HG03521 (cell line): Measurements from ENCODE around the gene ZFAND3.

Source experiments
- ATAC-seq: cut with Tn5 transposase; IDR thresholded peaks from one replicate; pipeline ENCODE4 v1.9.1; 2021; ENCODE audit warnings: mild to moderate bottlenecking, moderate library complexity; ENCODE audit not compliant: unreplicated experiment

ZFAND3 gene, protein sequence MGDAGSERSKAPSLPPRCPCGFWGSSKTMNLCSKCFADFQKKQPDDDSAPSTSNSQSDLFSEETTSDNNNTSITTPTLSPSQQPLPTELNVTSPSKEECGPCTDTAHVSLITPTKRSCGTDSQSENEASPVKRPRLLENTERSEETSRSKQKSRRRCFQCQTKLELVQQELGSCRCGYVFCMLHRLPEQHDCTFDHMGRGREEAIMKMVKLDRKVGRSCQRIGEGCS

DNA sequence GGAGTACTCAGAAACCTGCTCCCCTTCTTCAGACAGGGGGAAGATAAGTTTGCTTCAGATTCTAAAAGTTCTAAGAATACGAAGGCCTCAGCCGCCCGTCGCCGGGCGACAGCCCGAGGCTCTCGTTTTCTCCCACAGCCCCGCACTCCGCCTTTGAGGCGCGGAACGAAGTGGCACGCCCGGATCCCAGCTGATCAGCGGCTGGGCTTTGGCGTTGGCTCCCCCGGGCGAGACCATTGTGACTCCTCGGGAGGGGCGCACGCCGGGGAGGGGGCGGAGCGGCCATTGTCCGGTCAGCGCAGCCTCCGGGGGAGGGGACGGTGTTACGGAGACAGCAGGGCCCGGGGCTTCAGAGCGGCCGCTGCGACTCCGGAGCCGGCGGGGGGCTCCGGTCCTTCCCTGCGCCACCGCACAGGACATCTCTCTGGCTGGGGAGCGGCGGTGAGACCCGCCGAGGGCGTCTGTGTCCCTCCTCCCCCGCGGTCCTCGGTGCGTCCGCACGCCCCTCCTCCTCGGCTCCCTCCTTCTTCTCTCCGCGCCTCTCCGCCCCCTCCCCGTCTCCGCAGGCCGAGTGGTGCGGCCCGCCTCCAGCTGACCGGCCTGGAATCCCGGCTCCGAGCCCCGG lies at the start of gene ZFAND3:
TSS of gene ZFAND3 (plus strand) at position 551 of the 625 bp plus-strand sequence. CDS start 219 bp downstream, outside the sequence.
- ATAC-seq, result peak; percentile 81

DNA sequence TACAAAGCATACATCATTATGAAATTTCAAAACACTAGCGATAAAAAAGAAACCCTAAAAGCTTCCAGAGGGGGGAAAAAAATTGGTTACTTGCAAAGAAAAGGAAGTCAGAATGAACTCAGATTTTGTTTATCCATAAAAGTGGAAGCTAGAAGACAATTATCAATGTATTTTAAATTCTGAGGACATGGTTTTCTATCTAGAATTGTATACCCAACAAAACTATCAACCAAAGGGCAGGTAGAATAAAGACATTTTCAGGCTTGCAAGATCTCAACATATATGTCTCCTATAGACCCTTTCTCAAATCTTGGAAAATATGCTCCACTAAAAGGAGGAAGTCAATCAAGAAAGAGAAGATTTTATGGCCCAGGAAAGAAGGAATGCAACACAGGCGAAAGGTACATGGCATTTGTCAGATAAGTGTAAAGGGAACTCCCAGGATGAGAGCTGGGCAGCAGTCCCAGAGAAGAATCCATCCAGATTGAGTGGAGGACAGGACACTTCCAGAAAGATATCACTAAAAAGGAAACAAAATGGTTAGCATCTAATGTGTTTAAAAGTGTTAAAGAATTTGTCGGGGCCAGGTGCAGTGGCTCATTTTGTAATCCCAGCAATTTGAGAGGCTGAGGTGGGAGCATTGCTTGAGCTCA lies 45.4 kb upstream of the ZFAND3 start:
- ATAC-seq, result no peak

DNA sequence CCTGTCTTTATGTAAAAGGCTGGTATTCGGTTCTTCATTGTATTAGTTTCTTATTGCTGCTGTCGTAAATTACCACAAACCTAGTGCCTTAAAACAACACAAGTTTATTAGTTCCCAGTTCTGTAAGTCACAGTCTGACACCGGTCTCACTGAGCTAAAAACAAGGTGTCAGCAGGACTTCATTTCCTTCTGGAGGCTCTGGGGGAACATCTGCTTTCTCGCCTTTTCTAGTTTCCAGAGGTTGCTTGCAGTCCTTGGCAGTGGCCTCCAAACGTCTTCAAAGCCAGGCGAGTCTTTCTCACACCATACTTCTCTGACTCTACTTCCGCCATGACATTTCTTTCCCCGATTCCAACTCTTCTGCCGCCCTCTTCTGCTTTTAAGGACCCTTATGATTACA lies 43.0 kb upstream of the ZFAND3 start:
- ATAC-seq, result no peak

DNA sequence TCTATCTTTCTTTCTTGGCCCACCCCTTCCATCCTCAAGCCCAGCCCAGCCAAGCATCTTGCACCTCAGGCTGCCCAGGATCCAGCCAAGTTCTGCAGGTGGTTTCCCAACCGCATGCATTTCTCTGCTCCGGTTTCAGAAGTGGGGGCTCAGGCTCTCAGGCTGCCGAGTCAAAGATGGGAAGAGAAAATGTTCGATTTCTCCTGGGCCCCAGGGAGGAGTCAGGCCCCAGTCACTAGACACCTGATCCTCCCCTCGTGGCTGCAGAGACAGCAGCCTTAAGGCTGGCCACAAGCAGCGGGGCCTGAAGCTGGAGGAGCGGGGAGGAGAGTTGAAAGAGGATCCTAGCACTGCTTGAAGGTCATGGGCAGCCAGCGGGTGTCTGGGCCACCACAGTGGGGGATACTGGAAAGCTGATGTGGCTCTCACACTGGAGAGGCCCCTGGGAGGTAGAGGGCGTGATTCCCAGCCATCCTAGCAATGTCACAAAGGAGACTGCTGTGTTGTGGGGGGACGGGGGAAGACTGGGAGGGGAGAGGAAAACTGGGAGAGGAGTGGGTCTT lies 42.2 kb upstream of the ZFAND3 start:
- ATAC-seq, result no peak

DNA sequence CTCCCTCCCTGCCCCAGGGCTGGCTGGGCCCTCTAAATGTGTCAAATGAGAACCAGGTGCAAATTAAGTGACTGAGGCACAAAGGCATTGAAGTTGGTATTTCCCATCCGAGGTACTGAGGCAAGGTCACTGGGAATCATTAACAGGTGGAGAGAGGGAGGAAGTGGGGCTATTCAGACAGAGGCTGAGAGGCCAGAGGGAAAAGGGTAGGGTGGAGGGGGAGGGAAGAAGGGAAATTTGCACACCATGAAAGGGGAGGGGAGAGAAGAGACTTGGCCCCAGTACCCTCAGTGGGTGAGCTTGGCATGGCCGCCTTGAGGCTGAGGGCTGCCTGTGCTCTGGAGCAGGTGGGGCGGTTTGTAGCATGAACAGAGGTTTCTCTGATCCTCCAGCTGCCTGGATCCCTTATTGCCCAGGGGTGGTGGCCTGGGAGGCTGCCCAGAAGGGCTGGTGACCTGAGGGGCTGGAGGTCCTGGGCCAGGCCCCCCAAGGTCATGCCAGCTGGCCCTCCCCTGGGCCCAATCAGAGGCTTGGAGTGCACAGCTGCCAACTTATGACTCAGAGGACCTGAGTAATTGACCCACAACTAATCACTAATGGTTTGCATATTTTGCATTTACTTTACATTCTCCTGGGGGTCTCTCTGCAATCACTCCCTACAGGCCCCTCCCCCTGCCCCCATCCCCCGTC lies 40.3 kb upstream of the ZFAND3 start:
- no peak for ATAC-seq

DNA sequence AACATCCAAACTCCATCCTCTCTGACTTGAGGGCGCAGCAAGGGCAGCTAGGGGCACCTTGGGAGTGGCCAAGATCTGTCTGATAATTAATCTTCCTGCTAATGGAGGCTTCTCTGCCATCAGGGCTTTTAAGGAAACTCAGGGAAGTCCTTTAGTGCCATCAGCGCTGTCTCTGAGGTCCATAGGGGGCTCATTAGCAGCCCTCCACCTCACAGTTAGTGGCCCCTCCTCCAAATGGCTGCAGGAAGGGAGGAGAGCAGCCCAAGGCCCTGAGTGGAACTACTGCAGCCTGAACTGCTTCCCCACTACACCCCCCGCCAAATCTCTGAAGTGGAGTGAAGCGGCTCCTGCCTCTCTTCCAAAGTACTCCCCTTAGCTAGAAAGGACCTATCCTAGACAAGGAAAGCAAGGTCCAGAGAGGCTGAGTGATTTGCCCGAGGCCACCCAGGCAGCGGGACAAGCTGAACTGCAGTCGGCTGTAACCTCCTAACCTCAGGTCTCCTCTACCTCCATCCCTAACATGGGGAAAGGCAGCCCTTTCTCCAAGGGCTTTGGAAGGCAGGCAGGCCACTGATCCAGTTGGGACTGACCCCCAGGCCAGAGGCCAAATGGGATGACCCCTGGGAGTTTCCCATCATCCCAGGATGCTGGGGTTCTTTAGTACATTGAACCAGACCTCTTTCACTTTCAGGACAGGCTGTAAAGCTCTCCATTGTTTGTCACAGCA lies 39.5 kb upstream of the ZFAND3 start:
- ATAC-seq, result no peak

DNA sequence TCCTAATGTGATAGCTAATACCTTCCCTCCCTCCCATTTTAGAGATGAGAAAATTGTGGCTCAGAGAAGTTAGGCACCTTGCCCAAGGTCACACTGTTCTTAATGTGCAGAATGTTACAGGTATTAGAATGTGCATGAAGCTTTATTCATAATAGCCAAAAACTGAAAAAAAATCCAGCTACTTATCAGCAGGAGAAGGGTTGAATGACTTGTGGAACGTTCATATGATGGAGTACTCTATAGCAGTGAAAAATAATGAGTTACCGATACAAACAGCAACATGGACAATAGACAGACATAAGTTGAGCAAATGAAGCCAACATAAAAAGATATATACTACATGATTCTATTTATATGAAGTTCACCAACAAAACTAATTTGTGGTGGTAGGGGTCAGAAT lies 37.7 kb upstream of the ZFAND3 start:
- no peak for ATAC-seq

DNA sequence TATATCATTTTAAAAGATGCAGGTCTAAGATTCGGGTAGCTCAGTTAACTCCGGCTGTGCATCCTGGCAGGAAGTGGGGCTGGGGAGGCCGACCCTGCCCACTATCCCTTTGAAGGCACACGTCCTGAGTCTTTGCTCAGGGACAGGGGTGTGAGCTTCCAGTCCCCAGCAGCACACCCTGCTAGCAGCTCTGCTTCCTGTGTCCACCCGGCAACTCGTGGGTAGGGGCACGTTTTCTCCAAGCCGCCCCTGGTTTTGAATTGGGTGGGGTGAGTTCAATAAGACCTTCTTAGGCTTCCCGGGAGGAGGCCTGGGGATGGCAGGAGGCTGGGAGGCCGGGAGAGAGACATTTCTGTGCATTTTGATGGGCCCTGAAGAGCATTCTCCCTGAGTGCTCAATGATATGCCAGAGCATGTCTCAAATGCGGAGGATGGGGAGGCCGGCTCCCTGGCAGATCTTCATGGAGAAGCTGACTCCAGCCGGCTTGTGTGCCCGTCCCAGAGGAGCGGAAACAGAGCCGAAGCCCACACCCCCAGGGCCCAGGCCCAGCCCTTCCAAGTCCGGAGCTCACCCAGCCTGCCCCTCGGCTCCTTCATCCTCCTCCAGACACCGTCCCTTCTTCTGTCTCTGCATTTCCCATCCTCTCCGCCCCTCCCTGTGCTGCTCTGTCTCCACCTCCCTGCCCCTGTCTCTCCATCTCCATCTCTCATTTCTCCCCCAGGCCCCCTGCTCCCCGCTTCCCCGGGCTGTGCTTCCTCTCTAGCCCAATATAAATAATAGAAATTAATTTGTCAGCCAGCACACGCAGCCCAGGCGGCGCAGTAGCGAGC lies 36.3 kb upstream of the ZFAND3 start:
- no peak for ATAC-seq

DNA sequence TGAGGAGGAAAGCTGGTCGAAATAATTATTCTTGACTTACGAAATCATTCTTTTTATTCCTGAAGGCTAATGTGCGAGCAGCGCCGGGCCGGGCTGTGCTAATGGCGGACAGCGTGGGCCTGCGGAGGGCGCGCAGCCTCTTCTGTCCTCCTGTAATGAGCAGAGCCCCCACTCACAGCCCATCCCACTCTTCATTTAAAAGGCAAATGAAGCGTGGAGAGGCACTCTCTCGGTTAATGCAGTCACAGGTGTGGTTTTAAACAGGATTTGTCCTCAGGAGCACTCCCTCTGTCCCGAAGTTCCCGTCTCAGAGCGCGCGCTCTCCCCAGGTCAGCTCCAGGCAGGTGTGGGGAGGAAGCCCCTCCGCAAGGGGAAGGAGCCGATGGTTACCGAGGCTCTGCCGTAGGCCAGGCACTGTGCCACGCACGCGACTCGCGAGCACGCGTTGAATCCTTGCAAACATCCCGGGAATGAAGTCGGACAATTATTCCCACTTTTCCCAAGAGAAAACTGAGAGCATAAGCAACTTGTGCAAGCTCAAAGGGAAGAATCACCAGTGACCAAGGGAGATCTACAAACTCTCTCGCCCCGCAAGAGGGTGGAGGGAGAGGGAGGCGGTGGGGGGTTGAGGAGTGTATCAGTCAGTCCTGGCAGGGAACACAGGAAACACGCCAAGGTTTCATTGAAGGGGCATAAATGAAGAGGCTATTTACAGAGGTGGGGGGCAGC lies 35.5 kb upstream of the ZFAND3 start:
- ATAC-seq, result no peak

DNA sequence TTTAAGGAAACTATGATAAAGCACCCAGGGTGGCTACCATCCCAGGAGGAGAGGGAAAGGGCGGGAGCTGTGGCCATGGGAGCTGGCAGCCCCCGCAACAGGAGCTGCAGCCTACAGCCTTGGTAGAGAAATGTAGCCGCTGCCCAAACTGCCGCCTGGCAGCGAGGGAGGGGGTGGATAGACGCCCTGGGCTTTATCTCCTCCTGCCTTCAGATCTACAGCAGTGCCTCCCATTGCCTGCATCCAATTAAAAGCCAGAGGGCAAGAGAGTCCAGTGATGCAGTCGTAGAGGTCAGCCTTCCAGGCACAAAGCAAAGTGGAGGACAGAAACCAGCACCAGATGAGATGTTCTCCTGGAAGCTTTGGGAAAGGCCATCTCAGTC lies 35.0 kb upstream of the ZFAND3 start:
- ATAC-seq, result no peak

DNA sequence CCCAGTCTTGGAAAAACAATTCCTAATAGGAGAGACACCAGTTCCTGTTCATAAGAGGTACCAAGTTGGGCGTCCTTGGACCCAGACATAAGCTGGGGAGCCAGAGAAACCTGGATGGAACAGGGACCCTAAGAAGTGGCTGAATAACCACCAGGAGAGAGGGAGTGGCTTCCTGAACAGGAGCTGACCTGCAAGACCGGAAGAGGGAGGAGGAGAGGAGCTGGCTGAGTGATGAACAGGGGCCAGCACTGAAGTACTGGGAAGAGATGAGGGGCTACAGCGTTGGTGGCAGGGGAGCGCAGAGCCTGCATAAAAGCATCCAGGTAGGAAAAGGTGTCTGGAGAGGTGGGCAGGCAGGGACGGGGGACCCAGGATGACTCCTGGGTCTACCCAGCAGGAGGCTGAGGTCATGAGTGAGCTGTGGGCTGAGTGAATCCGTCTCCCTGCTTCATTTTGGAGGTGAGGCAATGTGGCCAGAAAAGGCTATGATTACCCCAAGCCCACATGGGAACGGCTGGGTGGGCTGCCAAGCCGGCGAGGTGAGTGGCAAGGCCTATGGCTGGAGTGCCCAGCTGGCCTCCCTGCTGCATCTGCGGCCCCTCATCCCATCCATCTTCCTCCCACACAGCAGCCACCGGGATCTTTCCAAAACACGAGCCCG lies 34.4 kb upstream of the ZFAND3 start:
- ATAC-seq, result no peak

DNA sequence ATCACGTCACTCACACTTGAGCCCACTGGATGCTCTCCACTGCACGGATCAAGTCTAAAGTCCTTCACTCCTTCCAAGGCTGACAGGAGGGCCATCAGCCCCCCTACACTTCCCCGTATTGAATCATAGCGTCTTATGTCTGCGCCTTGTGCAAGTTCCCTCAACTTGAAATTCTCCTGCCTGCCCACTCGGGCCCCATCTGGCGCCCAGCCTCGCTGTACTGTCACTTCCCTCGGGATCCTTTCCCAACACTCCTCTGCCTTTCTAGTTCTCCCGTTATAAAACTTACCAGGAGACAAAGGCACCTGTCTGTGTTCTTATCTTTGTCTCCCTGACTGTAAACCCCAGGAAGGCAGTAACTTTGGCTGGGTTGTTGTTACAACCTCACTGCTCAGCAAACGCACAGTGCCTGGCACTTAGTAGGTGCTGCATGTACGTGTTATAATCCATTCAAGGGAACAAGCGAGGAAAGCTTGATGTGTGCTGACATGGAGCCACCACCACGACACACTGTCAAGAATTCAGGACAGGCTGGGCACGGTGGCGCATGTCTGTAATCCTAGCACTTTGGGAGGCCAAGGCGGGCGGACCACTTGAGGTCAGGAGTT lies 33.8 kb upstream of the ZFAND3 start:
- ATAC-seq, result no peak

DNA sequence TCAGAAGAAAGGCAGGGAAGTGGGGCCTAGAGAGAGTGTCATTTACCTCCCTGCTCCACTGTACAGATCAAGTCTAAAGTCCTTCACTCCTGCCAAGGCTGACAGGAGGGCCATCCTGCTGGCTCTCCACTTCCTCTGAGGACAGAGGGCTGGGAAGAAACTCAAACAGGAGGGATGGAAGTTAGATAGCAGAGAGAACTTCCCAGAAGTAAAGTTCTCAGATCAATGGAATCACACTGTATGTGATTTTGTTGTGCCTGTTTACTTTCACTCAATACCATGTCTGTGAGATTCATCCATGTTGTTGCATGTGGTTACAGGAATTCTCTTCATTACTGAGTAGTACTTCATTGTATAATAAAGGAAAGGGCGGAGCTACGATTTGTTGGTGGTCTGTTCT lies 32.3 kb upstream of the ZFAND3 start:
- no peak for ATAC-seq

DNA sequence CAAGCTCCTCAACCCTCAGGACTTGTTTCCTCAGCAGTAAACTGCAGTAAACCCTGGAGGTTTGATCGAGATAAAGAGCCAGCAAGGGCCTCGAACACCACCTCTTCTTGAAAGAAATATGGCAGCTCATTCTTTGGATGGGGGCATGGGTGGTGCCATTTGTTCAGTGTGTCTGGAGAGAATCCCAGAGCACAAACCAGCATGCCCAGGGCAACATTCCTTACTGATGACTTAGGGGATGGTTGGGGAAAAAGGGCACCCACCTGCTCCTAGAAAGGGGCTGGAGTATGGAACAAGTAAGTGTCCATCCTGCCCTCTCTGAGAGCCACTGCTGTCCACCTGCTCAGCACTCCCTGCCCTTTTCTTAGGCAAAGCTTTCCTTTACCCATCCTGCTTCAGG lies 31.3 kb upstream of the ZFAND3 start:
- ATAC-seq, result no peak

DNA sequence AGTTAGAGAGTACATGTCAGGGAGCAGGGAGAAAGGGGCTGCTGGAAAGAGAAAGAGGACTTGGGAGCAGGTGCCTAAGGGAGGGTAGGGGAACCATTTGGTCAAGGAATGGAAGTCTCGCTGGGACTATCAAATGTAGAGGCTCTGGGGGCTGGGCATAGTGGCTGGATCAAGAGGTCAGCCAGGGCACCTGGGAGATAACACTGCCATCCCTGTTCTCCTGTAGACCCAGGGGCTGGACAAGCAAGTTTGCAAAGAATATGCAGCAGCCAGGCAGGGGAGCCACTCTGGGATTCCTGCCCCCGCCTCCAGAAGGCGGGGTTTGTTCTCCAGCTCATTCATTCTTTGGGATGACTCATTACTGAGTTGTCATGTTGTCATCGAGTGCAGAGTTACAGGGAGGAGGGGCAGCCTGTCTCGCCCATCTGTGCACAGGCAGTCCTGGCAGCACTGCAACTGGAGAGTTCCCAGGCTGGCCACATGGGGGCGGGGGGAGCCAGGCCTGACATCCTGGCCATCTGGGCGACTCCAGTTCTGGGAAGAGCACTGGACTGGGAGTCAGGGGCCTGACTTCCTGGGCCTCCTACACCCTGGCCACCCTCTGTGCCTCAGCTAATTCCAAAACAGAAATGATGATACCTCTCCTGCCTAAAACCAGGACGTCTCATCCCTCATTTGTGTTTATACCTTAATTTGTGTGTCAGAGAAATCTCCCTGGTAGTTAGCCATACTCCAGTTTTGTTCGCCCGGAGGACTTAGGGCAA lies 28.2 kb upstream of the ZFAND3 start:
- peak; percentile 78 for ATAC-seq

DNA sequence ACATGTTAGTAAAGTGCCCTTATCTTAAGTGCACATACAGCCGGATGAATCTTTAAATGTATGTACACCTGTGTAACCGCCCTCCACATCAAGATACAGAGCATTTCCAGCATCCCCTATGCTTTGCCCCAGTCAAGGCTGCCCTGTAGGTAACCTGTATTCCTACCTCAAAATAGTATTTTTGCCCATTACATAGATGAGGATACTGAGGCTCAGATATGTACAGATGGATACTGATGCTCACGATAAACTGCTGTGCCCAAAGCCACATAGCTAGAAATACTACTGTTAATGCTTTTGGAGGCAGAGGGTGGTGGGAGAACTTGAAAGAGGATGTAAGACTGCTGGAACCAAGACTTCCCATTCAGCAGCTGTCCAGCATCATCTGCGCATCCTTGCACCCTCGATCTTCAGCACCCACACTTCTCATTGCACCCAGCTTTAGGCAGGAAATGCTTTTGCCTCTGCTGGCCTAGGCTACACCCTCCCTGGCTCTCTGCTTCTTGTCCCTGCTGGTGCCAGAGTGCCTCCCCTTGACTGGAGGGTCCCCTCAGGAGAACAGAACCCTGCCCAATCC lies 27.0 kb upstream of the ZFAND3 start:
- ATAC-seq, result no peak

DNA sequence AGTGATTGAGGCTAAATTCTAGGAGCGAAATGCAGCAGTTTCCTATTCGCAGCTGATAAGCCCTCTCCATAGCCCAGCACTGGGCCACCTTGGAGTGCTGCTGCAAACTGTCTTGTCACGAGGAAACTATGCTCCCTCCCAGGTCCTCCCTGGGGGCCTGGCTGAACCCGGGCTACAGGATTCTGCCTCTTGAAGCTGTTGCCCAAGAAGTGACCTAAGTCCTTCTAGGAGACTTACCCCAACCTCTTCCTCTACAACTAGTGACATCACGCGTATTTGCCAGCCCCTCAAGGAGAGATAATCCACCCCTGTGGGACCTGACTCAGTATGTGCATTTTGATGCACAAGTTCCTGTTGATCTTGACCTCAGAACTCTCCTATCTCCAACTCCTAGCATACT lies 26.5 kb upstream of the ZFAND3 start:
- no peak for ATAC-seq
